ENCODE results near the gene ACSBG1. TPM values are rescaled to one million over a fixed set of nuclear protein-coding genes. Genes with fewer than 3 reads are reported as not detected.

Gene ACSBG1
- total RNA-seq, 4 donors from 2014 or later, result not detected

GRCh38 chr15:78223396-78224022 lies 10.9 kb downstream of the ACSBG1 start:
- ATAC-seq (ENCODE audit: low FRiP score), result no peak
- DNase-seq (ENCODE audit: low spot score), result no peak
- TF ChIP-seq CTCF (IDR thresholded peaks at IDR 0.05), result no peak

- ATAC-seq (ENCODE audit: low FRiP score) (no peak), DNase-seq (ENCODE audit: low spot score) (no peak)
- TF ChIP-seq CTCF (IDR thresholded peaks at IDR 0.05), result no peak
These were observed 11.5 kb downstream of the ACSBG1 start for GRCh38 chr15:78222745-78223395.

DNA sequence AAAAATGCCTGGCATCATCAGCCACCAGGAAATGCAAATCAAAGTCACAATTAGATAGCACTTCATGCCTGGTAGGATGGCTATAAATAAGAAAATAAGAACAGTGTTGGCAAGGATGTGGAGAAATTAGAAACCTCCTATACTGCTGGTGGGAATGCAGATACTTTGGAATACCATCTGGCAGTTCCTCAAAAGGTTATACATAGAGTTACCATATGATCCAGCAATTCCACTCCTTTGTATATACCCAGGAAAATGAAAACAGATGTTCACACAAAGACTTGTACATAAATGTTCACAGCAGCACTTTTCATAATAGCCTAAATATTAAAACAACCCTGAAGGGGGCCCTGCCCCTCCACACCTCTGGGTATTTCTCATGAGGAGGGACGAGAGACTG lies 13.7 kb downstream of the ACSBG1 start:
- DNase-seq (ENCODE audit: low spot score) (no peak), ATAC-seq (ENCODE audit: low FRiP score) (no peak)
- TF ChIP-seq CTCF (IDR thresholded peaks at IDR 0.05), result no peak

DNA sequence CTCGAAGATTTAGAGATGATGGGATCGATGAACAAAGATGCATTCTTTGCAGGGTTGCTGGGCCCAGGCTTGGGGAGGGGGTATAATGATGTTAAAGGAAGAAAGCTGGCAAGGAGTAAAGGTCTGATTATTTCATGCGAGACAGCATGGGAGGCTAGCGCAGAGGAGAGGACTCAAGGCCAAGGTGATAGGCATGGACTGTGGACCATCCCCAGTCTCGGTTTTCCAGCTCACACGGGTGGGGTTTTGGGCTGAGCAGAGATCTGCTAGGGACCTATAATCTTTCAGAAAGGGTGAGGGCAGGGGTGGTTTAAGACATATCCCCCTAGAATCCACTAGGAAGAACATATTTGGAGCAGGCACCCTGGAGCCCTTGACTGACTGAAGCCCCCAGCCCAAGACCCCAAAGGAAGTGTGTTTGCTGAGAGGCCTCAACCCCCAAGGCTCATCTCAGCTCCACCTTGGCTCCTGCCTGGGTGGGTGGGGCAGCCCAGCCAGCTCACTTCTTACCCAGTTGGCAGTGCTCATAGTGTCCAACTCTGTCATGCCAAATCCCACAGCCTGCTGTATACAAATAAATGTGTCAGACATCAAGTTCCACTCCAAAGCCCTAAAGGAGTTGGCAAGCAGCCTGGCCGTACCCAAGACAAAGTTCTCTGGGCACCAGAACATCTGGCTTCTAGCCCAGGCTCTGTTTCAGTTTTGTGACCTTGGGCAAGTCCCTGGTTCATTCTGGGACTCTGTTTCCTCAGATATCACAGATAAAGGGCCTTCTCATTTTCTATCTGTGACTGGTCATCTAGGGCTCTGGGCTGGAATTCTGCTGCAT lies 17.9 kb downstream of the ACSBG1 start:
- no peak for TF ChIP-seq CTCF (IDR thresholded peaks at IDR 0.05)
- ATAC-seq (ENCODE audit: low FRiP score) (no peak), DNase-seq (ENCODE audit: low spot score) (no peak)

DNA sequence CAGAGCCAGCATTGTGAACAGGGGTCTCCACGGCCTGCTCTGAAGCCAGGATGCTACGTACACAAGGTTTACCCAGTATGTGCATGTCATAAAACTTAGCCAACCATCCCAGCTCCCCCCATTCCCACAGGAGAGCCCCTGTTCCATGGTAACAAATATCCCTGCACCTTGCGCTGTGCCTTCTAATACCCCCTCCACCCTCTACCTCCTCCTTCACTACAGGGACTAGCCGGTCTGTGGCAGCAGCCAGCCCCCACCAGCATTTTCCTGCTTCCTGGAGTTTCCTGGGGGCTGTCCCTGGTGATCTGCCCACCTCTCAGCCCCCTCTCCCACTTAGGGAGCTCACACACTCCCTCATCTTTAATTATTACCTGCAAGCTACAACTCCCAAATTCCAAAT lies 20.4 kb downstream of the ACSBG1 start:
- no peak for TF ChIP-seq CTCF (IDR thresholded peaks at IDR 0.05)
- no peak for DNase-seq (ENCODE audit: low spot score)
- no peak for ATAC-seq (ENCODE audit: low FRiP score)

GRCh38 chr15:78213425-78213750 lies 21.0 kb downstream of the ACSBG1 start:
- TF ChIP-seq CTCF (IDR thresholded peaks at IDR 0.05), result no peak
- no peak for ATAC-seq (ENCODE audit: low FRiP score)
- no peak for DNase-seq (ENCODE audit: low spot score)
